CD4-positive, alpha-beta T cell treated with Interleukin-2 at 100 ng/mL for 4 hours (primary cell): Measurements from ENCODE around the gene NOL8.

Experiments used
- DNase-seq: peaks from one replicate; pipeline ENCODE4 v3.0.0-alpha.2; 2020; ENCODE audit warnings: low spot score

NOL8 gene

DNA sequence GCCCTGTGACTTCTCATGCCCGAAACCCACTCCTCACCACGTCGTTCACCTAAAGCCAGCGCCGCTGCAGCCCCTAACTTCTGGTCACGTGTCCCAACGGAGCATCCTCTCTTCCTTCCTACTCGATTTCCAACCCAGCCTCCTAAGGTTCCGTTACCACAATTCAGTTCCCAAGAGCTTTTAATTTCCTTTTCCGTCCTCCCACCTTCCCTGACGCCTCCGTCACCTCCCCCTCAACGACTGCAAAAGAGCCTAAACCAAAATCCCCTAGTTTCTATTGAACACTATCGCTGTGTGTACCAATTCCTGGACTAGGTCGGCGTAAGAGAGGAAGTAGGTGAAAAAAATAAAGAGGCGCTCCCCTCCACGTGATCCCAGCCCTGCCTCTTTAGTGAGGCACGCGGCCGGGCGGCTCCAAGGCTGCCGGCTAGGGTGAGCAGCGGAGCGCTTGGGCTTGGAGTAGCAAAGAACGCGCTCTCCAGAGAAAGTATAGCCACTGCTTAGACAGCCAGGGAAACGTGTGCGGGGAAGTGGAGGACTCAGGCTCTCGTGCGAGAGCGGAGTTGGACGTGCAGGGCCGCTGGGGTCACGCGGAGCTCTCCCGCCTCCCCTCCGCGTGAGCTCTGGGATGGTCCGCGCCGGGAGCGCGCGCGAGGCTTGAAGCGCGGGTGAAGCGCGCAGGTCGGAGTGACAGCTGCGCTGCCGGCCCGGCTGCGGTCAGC is at the start of gene NOL8, which contains the start of gene CENPP:
Gene NOL8 (minus strand): TSS at position 82 of the 722 bp plus-strand sequence. CDS start 1,189 bp downstream, outside the sequence.
Gene CENPP (plus strand): TSS at position 685 of the 722 bp plus-strand sequence.
- peak; percentile 84 for DNase-seq

DNA sequence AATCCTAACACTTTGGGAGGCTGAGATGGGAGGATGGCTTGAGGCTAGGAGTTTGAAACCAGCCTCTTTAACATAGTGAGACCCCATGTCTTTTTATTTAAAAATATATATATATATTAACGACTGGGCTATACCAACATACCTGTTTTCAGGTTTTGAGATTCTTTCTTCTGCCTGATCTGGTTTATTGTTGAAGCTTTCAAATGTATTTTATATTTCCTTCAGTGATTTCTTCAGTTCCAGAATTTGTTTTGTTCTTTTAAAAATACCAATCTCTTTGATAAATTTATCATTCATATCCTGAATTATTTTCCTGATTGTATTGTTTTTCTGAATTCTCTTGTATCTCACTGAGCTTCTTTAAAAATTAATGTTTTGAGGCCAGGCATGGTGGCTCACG is 48.0 kb upstream of the NOL8 start:
- no peak for DNase-seq

DNA sequence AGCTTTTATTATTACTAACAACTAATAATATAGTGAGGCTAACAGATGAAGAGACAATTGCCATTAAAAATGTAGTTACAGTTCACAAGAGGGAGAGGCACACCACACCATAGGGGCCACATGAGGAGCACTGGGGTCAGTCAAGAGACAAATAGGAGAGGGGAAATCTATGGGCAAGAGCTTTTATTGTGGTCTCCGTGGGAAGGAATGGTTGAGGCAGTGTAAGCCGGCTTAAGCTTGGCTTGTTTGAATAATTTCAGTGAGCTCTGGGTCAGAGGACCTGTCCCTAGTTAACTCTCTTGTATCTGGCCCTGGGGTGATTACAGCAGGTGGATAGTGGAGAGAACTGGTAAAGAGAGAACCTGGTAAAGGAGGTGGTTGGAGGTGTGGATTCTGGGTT is 43.9 kb upstream of the NOL8 start:
- DNase-seq: no peak

DNA sequence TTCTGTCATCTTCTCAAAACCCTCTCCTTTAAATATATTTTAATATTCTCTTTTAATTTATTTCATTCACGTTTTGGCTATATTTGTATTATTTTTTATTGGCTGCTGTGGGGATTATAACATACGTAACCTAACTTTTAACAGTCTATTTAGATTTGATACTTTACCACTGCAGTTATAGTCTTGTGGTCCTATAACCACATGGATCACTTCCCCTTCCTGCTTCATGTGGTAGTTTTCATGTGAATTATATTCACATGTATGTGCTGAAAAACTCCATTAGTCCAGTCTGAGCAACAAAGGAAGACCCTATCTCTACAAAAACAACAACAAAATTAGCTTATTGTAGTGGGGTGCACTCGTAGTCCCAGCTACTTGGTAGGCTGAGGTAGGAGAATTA is 34.9 kb upstream of the NOL8 start:
- DNase-seq: no peak

DNA sequence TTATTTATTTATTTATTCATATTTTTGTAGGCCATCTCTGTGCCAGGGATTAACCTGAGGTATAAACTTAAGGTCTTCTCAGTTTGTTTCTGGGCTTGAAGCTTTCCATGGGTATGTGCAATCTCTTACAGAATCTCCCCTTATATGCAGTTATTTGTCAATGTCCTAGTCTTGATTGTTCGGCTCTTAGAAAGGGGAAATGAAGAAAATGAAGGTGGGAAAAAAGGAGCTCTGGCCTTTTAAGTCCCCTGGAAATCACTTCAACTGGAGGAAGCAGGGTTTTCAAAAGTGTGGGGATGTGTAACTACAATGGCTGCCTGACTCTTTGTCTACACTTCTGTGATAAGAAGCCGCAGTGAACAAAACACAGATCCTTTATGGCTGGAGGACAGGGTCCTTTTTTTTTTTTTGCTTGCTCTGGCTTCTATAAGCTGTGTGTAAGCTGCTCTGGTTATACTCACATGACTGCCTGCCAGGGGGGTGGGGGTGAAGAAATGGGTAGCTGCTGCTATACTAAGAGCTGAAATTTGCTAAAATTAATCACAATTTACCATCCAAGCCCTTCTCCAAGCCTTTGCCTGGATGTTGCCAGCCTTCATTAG is 34.3 kb upstream of the NOL8 start:
- DNase-seq: no peak

DNA sequence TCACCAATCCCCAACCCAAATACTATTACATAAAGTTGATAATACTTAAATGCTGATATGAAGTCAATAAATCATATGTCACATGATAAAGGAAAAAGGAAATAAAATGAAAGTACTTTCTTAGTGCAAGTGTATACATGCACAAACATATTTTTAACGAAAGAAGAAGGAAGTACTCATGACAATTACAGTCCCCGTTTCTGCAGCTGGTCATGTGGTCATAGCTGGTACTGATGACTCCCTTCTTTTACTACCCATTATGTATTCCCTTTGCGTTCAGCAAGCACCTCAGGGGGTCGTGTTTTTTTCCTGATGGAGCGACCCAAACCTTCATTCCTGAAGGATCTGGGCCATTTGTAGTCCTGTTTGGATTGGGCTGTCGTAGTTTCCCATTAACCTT is 27.9 kb upstream of the NOL8 start:
- no peak for DNase-seq

DNA sequence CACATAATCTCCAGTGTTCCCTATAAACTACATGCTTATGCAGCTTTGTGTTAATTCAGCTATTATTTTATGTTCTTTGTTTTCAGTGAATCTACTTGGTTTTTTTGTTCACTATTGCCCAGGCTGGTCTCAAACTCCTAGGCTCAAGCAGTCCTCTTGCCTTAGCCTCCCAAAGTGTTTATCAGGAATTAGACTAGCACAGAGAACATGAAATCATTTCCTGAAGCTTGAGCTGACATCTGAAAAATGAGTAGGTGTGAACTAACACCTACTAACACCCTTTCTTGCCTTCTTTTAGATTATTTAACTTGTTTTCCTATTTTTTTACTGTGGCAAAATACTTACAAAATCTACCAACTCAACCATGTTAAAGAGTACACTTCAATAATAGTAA is 25.6 kb upstream of the NOL8 start:
- no peak for DNase-seq

DNA sequence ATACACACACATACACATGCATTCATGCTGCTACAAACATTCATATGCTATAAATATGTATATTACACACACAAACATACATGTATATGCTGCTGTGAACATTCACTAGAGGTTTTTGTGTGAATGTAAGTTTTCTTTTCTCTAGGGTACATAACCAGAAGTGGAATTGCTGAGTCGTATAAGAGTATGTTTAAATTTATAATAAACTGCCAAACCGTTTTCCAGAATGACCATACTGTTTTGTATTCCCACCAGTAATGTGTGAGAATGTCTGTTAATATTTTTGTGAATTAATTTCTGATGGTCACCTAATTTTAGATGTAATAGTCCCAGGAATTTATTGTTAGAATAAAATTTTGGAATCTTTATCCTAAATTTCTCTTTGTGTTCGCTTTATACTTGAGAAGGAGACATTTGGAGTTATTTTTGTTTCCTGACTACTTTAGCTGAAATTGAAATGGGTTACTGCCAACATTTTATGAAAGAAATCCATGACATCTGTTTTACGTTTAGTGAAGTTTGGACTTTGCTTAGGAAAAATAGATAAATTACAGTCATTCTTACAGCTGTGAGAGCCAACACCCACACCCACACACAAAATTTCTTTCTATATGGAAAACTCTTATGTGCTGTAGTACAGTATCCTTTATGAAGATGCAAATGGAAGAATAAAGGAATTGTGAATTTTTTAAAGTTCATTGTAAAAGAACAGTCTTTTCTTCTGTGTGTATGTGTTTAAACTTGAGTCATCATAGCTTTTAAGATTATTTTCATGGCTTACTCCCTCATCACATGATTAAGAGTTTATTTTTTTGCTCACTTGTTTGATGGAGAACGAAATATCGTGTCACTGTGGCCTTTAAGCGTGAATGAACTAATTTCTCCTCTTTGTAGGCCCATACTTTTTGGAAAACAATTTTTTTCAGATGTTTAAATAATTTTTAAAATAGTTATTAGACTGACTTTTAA is 24.9 kb upstream of the NOL8 start:
- no peak for DNase-seq

DNA sequence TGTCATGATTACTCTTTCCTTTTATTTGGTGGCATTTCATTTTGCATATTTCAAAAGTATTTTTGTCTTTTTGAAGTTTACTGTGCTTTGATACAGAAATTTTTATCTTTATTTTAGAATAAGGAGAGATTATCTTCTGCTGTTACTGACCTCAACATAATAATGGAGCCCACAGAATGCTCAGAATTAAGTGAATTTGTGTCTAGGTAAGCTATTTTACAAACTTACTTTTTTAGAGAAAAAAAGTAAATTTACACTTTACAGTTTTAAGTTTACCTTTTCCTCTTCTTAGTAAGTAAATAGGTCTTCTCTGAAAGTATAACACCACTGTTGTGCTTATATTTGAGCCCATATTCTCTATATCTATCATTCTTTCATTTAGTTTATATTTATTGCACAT is 20.4 kb upstream of the NOL8 start:
- DNase-seq: no peak

DNA sequence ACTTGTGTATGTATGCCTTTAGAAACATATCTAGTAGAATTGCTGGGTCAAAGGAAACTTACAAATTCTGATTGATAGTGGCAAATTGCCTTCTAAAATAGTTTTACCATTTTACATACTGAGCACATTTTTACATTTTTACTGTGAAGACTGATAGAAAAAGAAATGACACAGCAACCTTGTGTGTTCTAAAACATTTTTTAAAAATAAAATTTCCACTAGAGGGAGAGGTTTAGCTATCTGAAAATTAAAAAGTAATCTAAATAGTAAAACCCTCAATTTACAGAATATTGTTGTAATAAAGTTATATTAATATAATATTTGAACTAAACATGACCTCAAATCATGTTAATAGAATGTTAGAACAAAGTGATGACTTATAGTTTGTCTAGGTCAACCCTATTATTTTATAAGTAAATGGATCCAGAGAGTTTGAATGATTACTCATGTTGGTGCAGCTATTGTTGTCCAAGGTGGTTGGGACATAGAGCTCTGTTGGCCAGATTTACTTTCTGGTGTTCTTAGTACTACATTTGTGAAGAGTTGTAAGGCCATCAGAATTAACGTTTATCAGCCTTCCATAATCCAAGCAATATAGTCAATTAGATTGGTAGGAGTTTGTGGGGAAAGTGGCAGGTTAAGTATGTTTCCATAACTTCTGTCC is 17.8 kb upstream of the NOL8 start:
- DNase-seq: no peak

DNA sequence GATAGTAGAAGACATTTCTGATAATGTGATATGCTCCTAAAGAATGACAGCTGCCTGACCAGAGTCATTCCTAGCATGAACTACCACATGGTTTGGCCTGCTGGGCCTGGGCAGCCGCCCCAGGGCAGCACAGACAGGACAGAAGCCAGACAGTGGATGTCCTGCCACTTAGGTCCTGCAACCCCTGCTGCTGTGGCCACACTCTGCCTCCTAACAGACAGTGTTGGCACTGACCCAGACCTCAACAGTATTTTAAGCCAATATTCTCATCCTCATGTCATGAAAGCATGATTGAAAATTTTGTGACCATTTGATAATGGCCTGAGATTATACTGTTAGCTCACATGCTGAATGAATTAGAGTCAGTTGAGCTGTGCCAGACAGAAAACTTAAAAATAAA is 16.4 kb upstream of the NOL8 start:
- no peak for DNase-seq

DNA sequence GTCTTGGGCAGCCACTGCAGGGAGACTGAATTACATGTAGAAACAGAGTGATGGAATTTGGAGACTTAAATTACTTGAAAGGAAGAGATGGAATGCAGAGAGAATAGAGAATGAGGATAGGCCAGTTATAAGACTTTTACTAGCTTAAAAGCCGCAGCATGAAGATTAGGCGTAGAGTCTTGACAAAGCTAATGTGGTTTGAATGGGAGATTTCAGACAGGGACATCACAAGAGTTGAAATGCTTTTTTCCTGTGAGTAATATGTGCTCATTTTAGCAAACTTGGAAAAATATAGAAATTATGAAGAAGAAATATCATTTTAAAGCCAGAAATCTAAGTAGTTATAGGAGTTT is 8.1 kb upstream of the NOL8 start:
- no peak for DNase-seq

DNA sequence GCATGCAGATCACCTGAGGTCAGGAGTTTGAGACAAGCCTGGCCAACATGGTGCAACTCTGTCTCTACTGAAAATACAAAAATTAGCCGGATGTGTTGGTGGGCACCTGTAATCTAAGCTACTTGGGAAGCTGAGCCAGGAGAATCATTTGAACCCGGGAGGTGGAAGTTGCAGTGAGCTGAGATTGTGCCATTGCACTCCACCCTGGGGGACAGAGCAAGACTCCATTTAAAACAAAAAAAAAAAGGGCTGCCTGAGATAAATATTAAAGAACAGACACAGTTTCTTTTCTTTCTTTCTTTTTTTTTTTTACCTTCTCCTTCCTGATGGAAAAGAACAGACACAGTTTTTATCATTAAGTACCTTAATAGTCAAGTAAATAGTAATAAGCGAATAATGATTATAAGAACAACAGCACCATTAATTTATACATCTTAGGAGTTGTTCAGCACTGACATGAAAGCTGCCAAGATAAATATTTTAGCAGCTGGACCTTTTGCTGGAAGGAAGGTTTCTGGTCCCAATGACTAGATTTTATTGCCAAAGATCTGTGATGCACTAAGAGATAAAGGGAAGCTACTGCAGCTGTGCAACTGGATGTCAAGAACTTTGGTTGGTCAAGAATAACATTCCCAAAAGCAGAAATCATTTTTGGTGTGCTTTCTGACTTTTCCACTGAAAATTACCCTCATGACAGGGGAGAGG is 7.6 kb upstream of the NOL8 start:
- no peak for DNase-seq

DNA sequence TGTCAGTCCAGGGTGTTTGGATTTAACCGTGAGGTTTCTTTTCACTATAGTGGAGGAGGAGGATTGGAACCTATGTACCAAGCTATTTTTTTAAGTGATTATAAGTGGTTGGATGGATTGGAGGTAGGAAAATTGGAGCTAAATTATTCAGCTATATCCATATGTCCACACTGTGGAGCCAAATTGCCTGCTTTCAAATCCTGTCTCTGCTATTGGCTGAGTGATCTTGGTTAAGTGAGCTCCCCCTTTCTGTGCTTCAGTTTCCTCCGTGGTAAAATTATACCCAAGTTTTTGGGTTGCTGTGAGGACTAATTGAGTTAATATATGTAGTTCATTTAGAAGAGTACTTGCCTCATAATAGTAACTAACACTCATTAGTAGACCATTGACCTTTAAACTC is 3.1 kb upstream of the NOL8 start:
- no peak for DNase-seq

DNA sequence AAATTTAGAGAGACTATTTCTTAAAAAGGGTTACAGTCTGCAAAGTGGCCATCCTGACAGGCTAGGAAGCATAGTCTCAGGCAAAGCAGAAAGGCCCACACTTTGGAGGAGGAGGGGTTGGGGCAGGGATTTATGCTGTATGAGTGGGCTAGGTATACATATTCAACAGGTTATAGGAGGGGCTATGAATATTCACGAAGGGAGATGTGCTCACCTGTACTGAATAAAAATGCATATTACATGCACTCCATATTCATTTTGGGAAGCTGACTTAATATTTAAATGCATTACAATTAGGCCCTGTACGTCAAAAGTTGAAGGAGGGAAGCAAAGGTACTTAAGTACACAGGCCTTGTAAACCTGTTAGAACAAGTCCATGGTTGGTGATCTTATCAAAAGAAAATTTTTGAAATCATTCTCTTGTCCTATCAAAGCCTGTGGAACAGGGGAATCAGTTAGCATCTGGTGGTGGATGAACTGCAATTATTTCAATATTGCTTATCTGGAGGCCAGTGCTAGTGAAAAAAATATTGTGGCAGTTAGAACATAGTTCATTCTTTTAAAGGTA is 2.2 kb upstream of the NOL8 start:
- DNase-seq: no peak

DNA sequence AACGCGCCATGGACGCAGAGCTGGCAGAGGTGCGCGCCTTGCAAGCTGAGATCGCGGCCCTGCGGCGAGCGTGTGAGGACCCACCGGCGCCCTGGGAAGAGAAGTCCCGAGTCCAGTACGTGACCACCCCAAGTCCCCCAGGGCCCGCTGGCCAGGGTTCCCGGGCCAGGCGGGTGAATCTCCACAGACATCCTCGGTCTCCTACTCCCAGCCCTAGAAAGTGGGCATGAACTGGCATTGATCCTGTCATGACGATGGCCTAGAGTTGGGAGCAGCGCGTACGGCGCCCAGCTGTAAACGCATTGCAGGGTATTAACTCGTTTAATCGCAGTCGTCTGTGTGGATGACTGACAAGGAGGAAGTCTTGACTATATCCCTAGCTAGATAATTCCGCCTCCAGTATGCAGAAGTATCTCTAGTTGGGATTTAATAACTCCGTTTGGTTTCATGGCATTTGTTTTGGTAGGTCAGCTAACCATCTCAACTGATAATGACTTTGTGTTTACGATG is 896 bp upstream of the NOL8 start:
- DNase-seq: no peak

DNA sequence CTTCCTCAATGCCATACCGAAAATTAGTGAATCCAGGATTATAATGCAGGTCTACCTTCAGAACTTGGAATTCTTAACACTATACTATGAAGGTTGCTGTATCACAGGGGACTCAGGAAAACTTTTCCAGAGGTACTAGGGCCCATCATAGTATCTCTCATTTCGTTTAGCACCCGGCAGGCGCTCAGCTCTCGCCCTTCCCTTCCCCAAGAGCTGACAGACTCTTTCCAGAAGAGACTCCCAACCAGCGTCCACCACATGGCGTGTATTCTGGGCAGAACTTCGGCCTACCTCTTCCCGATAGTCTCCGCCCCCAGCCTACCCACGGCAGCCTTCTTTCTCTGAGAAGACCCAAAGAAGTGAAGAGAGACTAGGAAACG is 271 bp downstream of the NOL8 start:
- DNase-seq: no peak

DNA sequence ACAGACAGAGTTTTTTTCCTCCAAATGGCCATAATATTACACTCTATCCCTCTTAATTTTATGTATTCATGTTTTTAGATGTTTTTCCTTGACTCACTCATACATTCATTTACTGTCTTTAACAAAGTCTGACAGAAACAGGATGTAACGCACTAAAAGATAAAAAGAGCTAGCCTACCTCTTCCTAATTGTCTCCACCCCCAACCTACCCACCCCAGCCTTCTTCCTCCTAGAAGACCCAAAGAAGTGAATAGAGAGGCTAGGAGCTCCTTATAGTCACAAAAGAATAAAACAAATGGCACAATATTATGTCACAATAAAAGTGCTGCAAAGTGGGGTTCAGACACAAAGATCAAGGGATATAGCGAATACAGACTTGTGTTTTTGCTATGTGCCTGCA is 719 bp downstream of the NOL8 start:
- no peak for DNase-seq

DNA sequence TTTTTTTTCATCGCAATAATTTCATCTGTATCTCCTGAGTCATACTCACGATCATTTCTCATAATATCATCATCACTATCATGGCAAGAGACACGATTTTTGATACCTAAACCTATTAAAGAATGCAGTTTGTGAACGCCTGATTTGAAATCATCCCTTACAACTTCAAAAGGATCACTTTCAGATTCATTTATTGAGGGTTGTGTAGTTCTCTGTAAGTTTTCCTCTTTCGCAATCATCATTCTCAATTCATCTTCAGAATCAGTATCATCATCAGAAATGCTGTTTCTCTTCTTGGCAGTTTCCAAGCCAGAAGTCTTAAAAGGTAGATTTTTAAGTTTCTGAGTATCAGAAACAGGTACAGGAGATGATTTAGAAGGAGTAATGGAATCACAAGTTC is 9.7 kb downstream of the NOL8 start:
- DNase-seq: no peak

DNA sequence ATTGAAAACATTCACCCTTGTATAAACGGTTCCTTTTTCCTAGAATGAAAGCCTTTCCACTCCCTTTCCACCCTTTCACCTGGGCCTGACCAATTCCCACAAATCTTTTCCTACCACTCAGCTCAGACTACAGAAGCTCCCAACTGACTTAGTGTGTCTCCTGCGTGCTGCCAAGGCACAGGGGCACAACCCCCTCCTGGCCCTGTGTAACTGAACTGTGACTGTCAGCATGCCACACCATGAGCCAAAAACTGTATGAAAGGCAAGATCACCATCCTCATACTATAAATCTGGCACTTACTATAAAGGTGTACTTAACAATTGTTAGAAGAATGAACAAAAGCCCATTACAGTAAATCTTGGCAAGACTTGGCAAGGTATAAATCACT is 11.5 kb downstream of the NOL8 start:
- DNase-seq: no peak

DNA sequence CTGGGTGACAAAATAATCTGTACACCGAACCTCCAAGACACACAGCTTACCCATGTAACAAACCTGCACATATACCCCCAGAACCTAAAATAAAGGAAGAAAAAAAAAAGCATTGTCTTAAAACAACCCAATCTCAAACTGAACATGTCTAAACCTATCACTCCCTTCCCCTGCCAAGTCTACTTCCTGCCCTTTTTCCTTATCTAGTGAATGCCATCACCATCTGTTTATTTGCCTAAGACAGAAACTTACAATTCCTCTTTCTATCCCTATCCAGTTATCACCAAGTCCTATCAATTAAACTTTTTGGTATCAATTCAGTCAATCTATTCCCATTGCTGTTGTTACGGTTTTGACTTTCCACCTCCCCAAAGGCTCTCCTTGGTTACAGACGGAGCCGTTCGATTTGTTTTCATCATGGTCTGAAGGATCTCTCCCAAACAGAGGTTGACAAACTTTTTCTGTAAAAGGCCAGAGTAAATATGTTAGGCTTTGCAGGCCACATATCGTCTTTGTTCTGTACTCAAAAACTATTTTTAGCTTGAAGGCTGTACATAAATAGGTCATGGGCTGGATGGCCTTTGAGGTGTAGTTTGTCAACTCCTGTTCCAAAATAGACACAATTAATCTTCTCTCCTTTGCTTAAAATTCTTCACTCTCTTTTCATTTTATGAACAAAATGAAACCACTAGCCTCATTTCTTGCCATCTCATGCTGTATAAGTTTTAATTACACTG is 12.1 kb downstream of the NOL8 start:
- no peak for DNase-seq
